Tibial nerve (tissue), 4 donors: Measurements from ENCODE around the gene USE1. TPM values are rescaled to one million over a fixed set of nuclear protein-coding genes. Genes with fewer than 3 reads are reported as not detected.
A peak's percentile ranks its signal among the peaks of the same experiment; 100 is the strongest.
"Not testable (repeated sequence)": the region's sequence is repeated elsewhere in the genome, so short reads cannot be mapped to it uniquely, and the experiment has no call there.

Experiments used
- DNase-seq, 2 donors: peaks; one replicate each; pipeline ENCODE4 v3.0.0-alpha.2; 2019; ENCODE audit warnings: low spot score in 2 of 2
- H3K27ac ChIP-seq, 4 donors: fragments of 200-600 bp; sonication (generic) in 3 of 4; one replicate each; pipeline ENCODE4 v1.5.1; 2017 to 2019; ENCODE audit warnings: mild to moderate bottlenecking in 1 of 4
- H3K27me3 ChIP-seq, 2 donors: fragments of 200-600 bp; sonication (generic) in 1 of 2; one replicate each; pipeline versions ENCODE4 v1.5.1 to v1.6.0; 2017 to 2019
- H3K36me3 ChIP-seq, 3 donors: fragments of 200-600 bp; sonication (generic); one replicate each; pipeline ENCODE4 v1.5.1; 2018 to 2019
- H3K4me1 ChIP-seq, 4 donors: fragments of 200-600 bp; sonication (generic) in 3 of 4; one replicate each; pipeline ENCODE4 v1.5.1; 2017 to 2019
- H3K4me3 ChIP-seq, 4 donors: fragments of 200-600 bp; sonication (generic) in 3 of 4; one replicate each; pipeline ENCODE4 v1.5.1; 2017 to 2019; ENCODE audit warnings: mild to moderate bottlenecking in 1 of 4, moderate library complexity in 1 of 4
- H3K9me3 ChIP-seq, 4 donors: fragments of 200-600 bp; sonication (generic) in 3 of 4; one replicate each; pipeline ENCODE4 v1.5.1; 2017 to 2019
- EP300 ChIP-seq, 2 donors: sonication (generic); formaldehyde crosslinking; IDR thresholded peaks; one replicate each; pipeline ENCODE4 v1.6.1; 2017; ENCODE audit warnings: antibody characterized with exemption in 2 of 2, mild to moderate bottlenecking in 1 of 2
- POLR2A ChIP-seq, 2 donors: fragments of 450-650 bp; IDR thresholded peaks; one replicate each; pipeline ENCODE4 v1.6.1; 2017; ENCODE audit warnings: antibody characterized with exemption in 2 of 2, mild to moderate bottlenecking in 2 of 2, moderate library complexity in 2 of 2
- WGBS, 2 donors: methylation state at CpG; one replicate each; pipeline ENCODE4 v1.1.5; 2018; 5-methylcytosine and 5-hydroxymethylcytosine counted together
- total RNA-seq, 4 donors: library from RNA; depleted of rRNA; stranded (reverse); fragments of >200 nt; gene quantifications; one replicate each; pipeline ENCODE4 v1.1.0, GENCODE V29; 2016
- TF ChIP-seq, protein P1 (sequence below), 5 experiments: fragments of 200-600 bp in 3 of 5; fragments of 450-650 bp in 2 of 5; sonication (generic) in 3 of 5; IDR thresholded peaks; one replicate each; pipeline ENCODE4 v1.5.1; 2016 to 2019; ENCODE audit warnings: antibody characterized with exemption in 5 of 5, mild to moderate bottlenecking in 3 of 5, moderate library complexity in 2 of 5

Gene USE1
- total RNA-seq, 4 donors from 2014 or later, result 17.4 to 50.0 (median 28.0) TPM

DNA sequence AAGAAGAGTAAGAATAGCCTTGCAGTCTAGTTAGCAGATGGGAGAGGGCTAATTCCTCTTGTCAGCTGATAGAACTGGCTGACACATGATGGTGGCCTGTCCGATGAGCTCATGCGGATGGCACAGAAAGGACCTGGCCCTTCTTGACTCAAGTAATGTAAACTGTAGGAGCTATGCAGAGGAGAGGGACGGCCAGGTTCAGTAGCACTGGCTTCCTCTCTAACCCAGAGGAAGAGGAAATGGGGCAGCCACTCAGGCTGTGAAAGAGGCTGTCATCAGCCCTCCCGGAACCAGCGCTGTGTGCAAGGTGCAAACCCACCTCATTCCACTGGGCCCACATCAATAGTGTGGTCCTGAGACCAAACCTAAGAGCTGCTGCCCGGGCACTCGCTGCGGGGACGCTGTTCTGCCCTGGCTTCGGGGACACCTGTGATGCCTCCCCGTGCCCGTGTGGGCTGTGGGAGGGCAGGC, 30.8 kb upstream of the USE1 start:
- no peak for TF ChIP-seq EP300 (IDR thresholded peaks at IDR 0.05)
- TF ChIP-seq, protein P1, sequence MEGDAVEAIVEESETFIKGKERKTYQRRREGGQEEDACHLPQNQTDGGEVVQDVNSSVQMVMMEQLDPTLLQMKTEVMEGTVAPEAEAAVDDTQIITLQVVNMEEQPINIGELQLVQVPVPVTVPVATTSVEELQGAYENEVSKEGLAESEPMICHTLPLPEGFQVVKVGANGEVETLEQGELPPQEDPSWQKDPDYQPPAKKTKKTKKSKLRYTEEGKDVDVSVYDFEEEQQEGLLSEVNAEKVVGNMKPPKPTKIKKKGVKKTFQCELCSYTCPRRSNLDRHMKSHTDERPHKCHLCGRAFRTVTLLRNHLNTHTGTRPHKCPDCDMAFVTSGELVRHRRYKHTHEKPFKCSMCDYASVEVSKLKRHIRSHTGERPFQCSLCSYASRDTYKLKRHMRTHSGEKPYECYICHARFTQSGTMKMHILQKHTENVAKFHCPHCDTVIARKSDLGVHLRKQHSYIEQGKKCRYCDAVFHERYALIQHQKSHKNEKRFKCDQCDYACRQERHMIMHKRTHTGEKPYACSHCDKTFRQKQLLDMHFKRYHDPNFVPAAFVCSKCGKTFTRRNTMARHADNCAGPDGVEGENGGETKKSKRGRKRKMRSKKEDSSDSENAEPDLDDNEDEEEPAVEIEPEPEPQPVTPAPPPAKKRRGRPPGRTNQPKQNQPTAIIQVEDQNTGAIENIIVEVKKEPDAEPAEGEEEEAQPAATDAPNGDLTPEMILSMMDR (IDR thresholded peaks at IDR 0.05), result no peak
- TF ChIP-seq POLR2A (IDR thresholded peaks at IDR 0.05), result no peak
- H3K27ac ChIP-seq, result peak overlapping the region in 1 of 4 donors; percentile 37
- H3K36me3 ChIP-seq, result peaks cover 3 to 96% (median 21%) of the 10 kb centered on the region in 3 donors

GRCh38 chr19:17185590-17185989, 29.6 kb upstream of the USE1 start:
- H3K4me3 ChIP-seq, result no peak overlapping the region
- peaks cover 3 to 98% (median 21%) of the 10 kb centered on the region in 3 donors for H3K36me3 ChIP-seq
- TF ChIP-seq EP300 (IDR thresholded peaks at IDR 0.05), result no peak
- TF ChIP-seq, protein P1 (IDR thresholded peaks at IDR 0.05), result no peak
- no peak for TF ChIP-seq POLR2A (IDR thresholded peaks at IDR 0.05)
- H3K27me3 ChIP-seq, result no peaks in the 10 kb centered on the region
- H3K9me3 ChIP-seq, result no peaks in the 10 kb centered on the region
- DNase-seq, result no peak
- H3K27ac ChIP-seq, result no peak overlapping the region
- 78 to 87% methylated on average over 8 of the region's 8 CpGs for WGBS, 2 donors
- H3K4me1 ChIP-seq, result no peaks in the 10 kb centered on the region

More for the DNA sequence above, 30.8 kb upstream of the USE1 start:
- Histone ChIP-seq H3K9me3 (no peaks in the 10 kb centered on the region), H3K4me1 (no peaks in the 10 kb centered on the region), H3K4me3 (no peak overlapping the region), H3K27me3 (no peaks in the 10 kb centered on the region)
- 86 to 87% methylated on average over 11 to 12 of the region's 12 CpGs for WGBS, 2 donors
- no peak for DNase-seq

DNA sequence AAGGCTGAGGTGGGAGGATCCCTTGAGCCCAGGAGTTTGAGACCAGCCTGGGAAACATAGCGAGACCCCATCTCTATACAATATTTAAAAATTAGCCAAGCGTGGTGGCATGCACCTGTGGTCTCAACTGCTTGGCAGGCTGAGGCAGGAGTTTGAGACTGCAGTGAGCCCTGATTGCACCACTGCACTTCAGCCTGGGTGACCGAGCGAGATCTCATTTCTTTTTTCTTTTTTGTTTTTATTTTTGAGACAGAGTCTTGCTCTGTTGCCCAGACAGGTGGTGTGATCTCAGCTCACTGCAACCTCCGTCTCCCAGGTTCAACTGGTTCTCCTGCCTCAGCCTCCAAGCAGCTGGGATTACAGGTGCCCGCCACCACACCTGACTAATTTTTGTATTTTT, 23.4 kb upstream of the USE1 start:
- H3K4me1 ChIP-seq, H3K4me3 ChIP-seq, H3K9me3 ChIP-seq, H3K27ac ChIP-seq, H3K27me3 ChIP-seq, DNase-seq: not testable (repeated sequence)
- 81 to 86% methylated on average over 6 of the region's 6 CpGs for WGBS, 2 donors
- peaks cover 1 to 100% (median 58%) of the 10 kb centered on the region in 3 donors for H3K36me3 ChIP-seq

- Histone ChIP-seq H3K4me3 (no peak overlapping the region), H3K27me3 (no peaks in the 10 kb centered on the region), H3K4me1 (no peaks in the 10 kb centered on the region), H3K36me3 (peaks cover 0 to 100% (median 49%) of the 10 kb centered on the region in 3 donors), H3K9me3 (no peaks in the 10 kb centered on the region), H3K27ac (no peak overlapping the region)
- 96 to 97% methylated on average over 26 of the region's 26 CpGs for WGBS, 2 donors
- TF ChIP-seq, protein P1 (IDR thresholded peaks at IDR 0.05), result no peak
- TF ChIP-seq POLR2A (IDR thresholded peaks at IDR 0.05) (no peak), EP300 (IDR thresholded peaks at IDR 0.05) (no peak)
- no peak for DNase-seq
These were observed 22.4 kb upstream of the USE1 start for GRCh38 chr19:17192751-17193150.

DNA sequence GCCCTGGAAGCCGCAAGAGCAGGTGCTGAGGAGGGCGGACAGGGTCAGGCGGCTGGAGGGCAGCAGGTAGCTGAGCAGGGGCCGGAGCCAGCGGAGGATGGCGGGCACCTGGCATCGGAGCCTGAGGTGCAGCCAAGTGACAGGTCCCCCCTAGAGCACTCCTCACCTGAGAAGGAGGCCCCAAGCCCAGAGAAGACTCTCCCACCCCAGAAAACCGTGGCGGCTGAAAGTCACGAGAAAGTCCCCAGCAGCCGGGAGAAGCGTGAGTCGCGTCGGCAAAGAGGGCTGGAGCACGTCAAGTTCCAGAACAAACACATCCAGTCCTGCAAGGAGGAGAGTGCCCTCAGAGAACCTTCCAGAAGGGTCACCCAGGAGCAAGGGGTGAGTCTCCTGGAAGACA, 20.5 kb upstream of the USE1 start:
- TF ChIP-seq, protein P1 (IDR thresholded peaks at IDR 0.05), result no peak
- TF ChIP-seq POLR2A (IDR thresholded peaks at IDR 0.05), result no peak
- TF ChIP-seq EP300 (IDR thresholded peaks at IDR 0.05), result no peak
- DNase-seq, result no peak
- 95 to 96% methylated on average over 16 of the region's 16 CpGs for WGBS, 2 donors
- Histone ChIP-seq H3K27me3 (no peaks in the 10 kb centered on the region), H3K4me1 (no peaks in the 10 kb centered on the region), H3K9me3 (no peaks in the 10 kb centered on the region), H3K27ac (no peak overlapping the region), H3K4me3 (no peak overlapping the region), H3K36me3 (peaks cover 0 to 100% (median 48%) of the 10 kb centered on the region in 3 donors)

- no peak for DNase-seq
- Histone ChIP-seq H3K27me3 (no peaks in the 10 kb centered on the region), H3K4me3 (no peak overlapping the region), H3K4me1 (no peaks in the 10 kb centered on the region), H3K9me3 (no peaks in the 10 kb centered on the region), H3K27ac (no peak overlapping the region), H3K36me3 (peaks cover 0 to 100% (median 50%) of the 10 kb centered on the region in 3 donors)
- 94 to 96% methylated on average over 3 to 19 of the region's 23 CpGs for WGBS, 2 donors
- TF ChIP-seq, protein P1 (IDR thresholded peaks at IDR 0.05), result no peak
- TF ChIP-seq POLR2A (IDR thresholded peaks at IDR 0.05) (no peak), EP300 (IDR thresholded peaks at IDR 0.05) (no peak)
These were observed 20.1 kb upstream of the USE1 start for GRCh38 chr19:17195106-17195505.
